Hepatocyte (in vitro differentiated cells): ENCODE results near the gene NOL9. TPM values are rescaled to one million over a fixed set of nuclear protein-coding genes. Genes with fewer than 3 reads are reported as not detected.
A peak's percentile ranks its signal among the peaks of the same experiment; 100 is the strongest.

ENCODE experiments used
- DNase-seq: peaks from one replicate; pipeline ENCODE4 v3.0.0-alpha.2; 2016; ENCODE audit warnings: low spot score
- H2AFZ ChIP-seq: fragments of 200-600 bp; sonication (generic); 2 replicates; pipeline ENCODE4 v1.6.0; 2016; ENCODE audit warnings: antibody characterized with exemption, mild to moderate bottlenecking
- H3K27ac ChIP-seq: fragments of 200-600 bp; sonication (generic); 2 replicates; pipeline ENCODE4 v1.5.1; 2016; ENCODE audit warnings: mild to moderate bottlenecking
- H3K27me3 ChIP-seq: fragments of 200-600 bp; sonication (generic); 2 replicates; pipeline ENCODE4 v1.6.1; 2016
- H3K36me3 ChIP-seq: fragments of 200-600 bp; sonication (generic); replicated peaks from 2 replicates; pipeline ENCODE4 v1.5.1; 2016; ENCODE audit warnings: low read depth; ENCODE audit not compliant: insufficient read depth
- H3K4me1 ChIP-seq: fragments of 200-600 bp; sonication (generic); 2 replicates; pipeline ENCODE4 v1.5.1; 2016; ENCODE audit warnings: mild to moderate bottlenecking, moderate library complexity; ENCODE audit not compliant: insufficient read depth
- H3K4me2 ChIP-seq: fragments of 200-600 bp; sonication (generic); 2 replicates; pipeline ENCODE4 v1.6.0; 2016
- H3K4me3 ChIP-seq: fragments of 200-600 bp; sonication (generic); 2 replicates; pipeline ENCODE4 v1.5.1; 2016; ENCODE audit warnings: mild to moderate bottlenecking
- H3K79me2 ChIP-seq: fragments of 200-600 bp; sonication (generic); 2 replicates; pipeline ENCODE4 v1.6.0; 2017; ENCODE audit warnings: mild to moderate bottlenecking
- H3K9me2 ChIP-seq: fragments of 200-600 bp; sonication (generic); replicated peaks from 2 replicates; pipeline ENCODE4 v1.6.0; 2017; ENCODE audit warnings: mild to moderate bottlenecking; ENCODE audit not compliant: insufficient read depth
- H3K9me3 ChIP-seq: fragments of 200-600 bp; sonication (generic); 2 replicates; pipeline ENCODE4 v1.5.1; 2016; ENCODE audit warnings: low read depth, mild to moderate bottlenecking
- H4K20me1 ChIP-seq: fragments of 200-600 bp; sonication (generic); 2 replicates; pipeline ENCODE4 v1.6.0; 2016; ENCODE audit warnings: mild to moderate bottlenecking; ENCODE audit not compliant: insufficient read depth, poor library complexity, severe bottlenecking
- CTCF ChIP-seq: fragments of 200-600 bp; sonication (generic); IDR thresholded peaks from 2 replicates; pipeline ENCODE4 v1.5.1; 2016; ENCODE audit warnings: antibody characterized with exemption, mild to moderate bottlenecking; ENCODE audit not compliant: poor library complexity
- EZH2 ChIP-seq: fragments of 200-600 bp; sonication (generic); IDR thresholded peaks from 2 replicates; pipeline ENCODE4 v1.6.1; 2016; ENCODE audit warnings: antibody characterized with exemption, mild to moderate bottlenecking, borderline replicate concordance
- EZH2phosphoT487 ChIP-seq: fragments of 200-600 bp; sonication (generic); IDR thresholded peaks from one replicate; pipeline ENCODE4 v1.6.1; 2018; ENCODE audit warnings: antibody characterized with exemption, mild to moderate bottlenecking, low read depth, moderate library complexity; ENCODE audit not compliant: unreplicated experiment, severe bottlenecking
- WGBS: methylation state at CpG from one replicate; pipeline ENCODE4 v1.1.6; 2016; ENCODE audit warnings: low lambda C conversion rate; ENCODE audit errors: missing lambda C conversion rate; 5-methylcytosine and 5-hydroxymethylcytosine counted together
- polyA plus RNA-seq: library from polyadenylated mRNA; unstranded; fragments of >200 nt; fragmentation: Nextera tagmentation; extraction: Ambion mirVana; gene quantifications from 2 replicates; pipeline ENCODE4 v1.2.1, GENCODE V29; 2016
- total RNA-seq: library from RNA; depleted of rRNA; stranded (reverse); fragments of >200 nt; gene quantifications from 2 replicates; pipeline ENCODE4 v1.2.3, GENCODE V29; 2014

Gene NOL9
- total and polyA plus RNA-seq, 2 experiments from 2014 or later = 13.7 to 21.6 TPM

- 22% methylated on average over 54 of the region's 58 CpGs for WGBS
- H3K9me2 ChIP-seq = no peaks in the 10 kb centered on the region
- H3K4me3 ChIP-seq = peak within 1 kb of the TSS; percentile 60
- DNase-seq = peak; percentile 99
- H4K20me1 ChIP-seq = no peaks in the 10 kb centered on the region
- peaks cover 37% of the 10 kb centered on the region for H3K79me2 ChIP-seq
- H3K36me3 ChIP-seq = no peaks in the 10 kb centered on the region
- H3K27ac ChIP-seq = peak within 1 kb of the TSS; percentile 77
- H2AFZ ChIP-seq = peak within 1 kb of the TSS; percentile 51
- no peaks in the 10 kb centered on the region for H3K27me3 ChIP-seq
- TF ChIP-seq EZH2 = no peak
- no peak for TF ChIP-seq EZH2phosphoT487
- TF ChIP-seq CTCF = no peak
- H3K9me3 ChIP-seq = no peaks in the 10 kb centered on the region
- peak within 1 kb of the TSS; percentile 97 for H3K4me2 ChIP-seq
- H3K4me1 ChIP-seq = peaks cover 35% of the 10 kb centered on the region
Observed at GRCh38 chr1:6579374-6580118, 25.2 kb upstream of the NOL9 start, which contains the start of gene ZBTB48. Gene ZBTB48 (plus strand): TSS chr1:6579994. CDS start chr1:6580610, 616 bp downstream.

DNA sequence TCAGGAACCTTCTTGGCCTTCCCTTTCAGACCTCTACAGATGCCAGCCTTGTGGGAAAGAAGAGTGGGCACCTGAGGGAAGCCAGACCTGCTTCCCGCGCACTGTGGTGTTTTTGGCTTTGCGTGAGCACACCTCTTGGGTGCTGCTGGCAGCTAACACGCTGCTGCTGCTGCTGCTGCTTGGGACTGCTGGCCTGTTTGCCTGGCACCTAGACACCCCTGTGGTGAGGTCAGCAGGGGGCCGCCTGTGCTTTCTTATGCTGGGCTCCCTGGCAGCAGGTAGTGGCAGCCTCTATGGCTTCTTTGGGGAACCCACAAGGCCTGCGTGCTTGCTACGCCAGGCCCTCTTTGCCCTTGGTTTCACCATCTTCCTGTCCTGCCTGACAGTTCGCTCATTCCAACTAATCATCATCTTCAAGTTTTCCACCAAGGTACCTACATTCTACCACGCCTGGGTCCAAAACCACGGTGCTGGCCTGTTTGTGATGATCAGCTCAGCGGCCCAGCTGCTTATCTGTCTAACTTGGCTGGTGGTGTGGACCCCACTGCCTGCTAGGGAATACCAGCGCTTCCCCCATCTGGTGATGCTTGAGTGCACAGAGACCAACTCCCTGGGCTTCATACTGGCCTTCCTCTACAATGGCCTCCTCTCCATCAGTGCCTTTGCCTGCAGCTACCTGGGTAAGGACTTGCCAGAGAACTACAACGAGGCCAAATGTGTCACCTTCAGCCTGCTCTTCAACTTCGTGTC lies 24.5 kb upstream of the NOL9 start:
- Histone ChIP-seq H3K27ac (peak overlapping the region; percentile 77), H3K9me3 (no peaks in the 10 kb centered on the region), H3K4me3 (no peak overlapping the region), H3K4me2 (peak overlapping the region; percentile 76), H3K9me2 (no peaks in the 10 kb centered on the region), H3K36me3 (no peaks in the 10 kb centered on the region), H2AFZ (peak overlapping the region; percentile 51), H3K27me3 (no peaks in the 10 kb centered on the region), H3K79me2 (peaks cover 30% of the 10 kb centered on the region), H3K4me1 (peaks cover 35% of the 10 kb centered on the region), H4K20me1 (no peaks in the 10 kb centered on the region)
- no peak for DNase-seq
- no peak for TF ChIP-seq CTCF
- WGBS = 93% methylated on average over 14 of the region's 14 CpGs

DNA sequence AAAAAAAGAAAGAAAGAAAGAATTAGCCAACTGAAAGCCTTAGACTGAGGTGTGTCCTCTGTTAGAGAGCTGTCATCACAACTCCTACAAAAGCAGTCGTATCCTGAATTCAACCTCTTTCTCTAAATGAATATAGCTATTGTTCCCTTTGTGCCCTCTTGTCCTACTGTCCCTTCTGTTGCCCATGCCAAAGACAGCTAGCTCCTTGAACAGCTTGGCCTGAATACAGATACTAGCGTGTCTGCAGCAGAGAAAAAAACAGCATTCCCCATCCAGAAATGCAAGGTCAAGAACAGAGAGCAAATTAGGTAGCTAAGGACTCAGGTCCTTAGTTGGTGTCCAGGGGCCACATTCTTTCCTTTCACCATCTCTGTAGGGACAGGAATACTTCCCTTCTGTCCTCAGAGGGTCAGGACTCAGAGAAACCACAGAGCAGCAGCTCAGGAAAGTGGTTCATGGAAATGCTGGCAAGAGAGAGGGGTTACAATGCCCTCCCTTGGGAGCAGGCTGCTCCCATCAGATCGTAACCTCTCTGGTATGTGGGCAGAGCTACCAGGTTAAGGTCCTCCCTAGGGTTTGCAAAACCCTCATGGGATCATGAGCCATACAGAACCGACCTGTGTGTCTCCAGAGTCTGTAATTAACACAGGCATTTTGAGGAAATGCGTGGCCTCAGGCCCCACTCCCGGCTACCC lies 23.7 kb upstream of the NOL9 start:
- no peaks in the 10 kb centered on the region for H3K9me2 ChIP-seq
- no peak overlapping the region for H3K4me2 ChIP-seq
- H3K27ac ChIP-seq = no peak overlapping the region
- no peak overlapping the region for H3K4me3 ChIP-seq
- H3K27me3 ChIP-seq = no peaks in the 10 kb centered on the region
- H4K20me1 ChIP-seq = no peaks in the 10 kb centered on the region
- H3K9me3 ChIP-seq = no peaks in the 10 kb centered on the region
- no peak for TF ChIP-seq CTCF
- no peaks in the 10 kb centered on the region for H3K36me3 ChIP-seq
- H3K4me1 ChIP-seq = peaks cover 32% of the 10 kb centered on the region
- no peak for DNase-seq
- H2AFZ ChIP-seq = no peak overlapping the region
- peaks cover 23% of the 10 kb centered on the region for H3K79me2 ChIP-seq
- 82% methylated on average over 6 of the region's 6 CpGs for WGBS
